K562 (cell line): ENCODE data around the gene CCDC27. TPM values are rescaled to one million over a fixed set of nuclear protein-coding genes. Genes with fewer than 3 reads are reported as not detected.

Experiments used
- ARHGAP35 ChIP-seq: fragments of 450-650 bp; IDR thresholded peaks from 2 replicates; pipeline ENCODE4 v1.6.1; 2018; ENCODE audit not compliant: partially characterized antibody
- ARID3A ChIP-seq: IDR thresholded peaks from 2 replicates; pipeline ENCODE4 v1.6.1; 2012; ENCODE audit warnings: low read depth, low read length, improper control_type of control experiment, borderline replicate concordance
- BCOR ChIP-seq: fragments of 450-650 bp; IDR thresholded peaks from 2 replicates; pipeline ENCODE4 v1.6.1; 2016
- BHLHE40 ChIP-seq: IDR thresholded peaks from 2 replicates; pipeline ENCODE4 v1.6.1; 2011; ENCODE audit warnings: low read length, improper control_type of control experiment
- CBX3 ChIP-seq, 2 experiments: IDR thresholded peaks; 1 replicate in 1 of 2; 2 replicates in 1 of 2; pipeline ENCODE4 v1.6.1; 2012; ENCODE audit warnings: inconsistent platforms in 2 of 2, low read length in 2 of 2, borderline replicate concordance in 1 of 2, control low read depth in 1 of 2
- DLX4 ChIP-seq: fragments of 250-450 bp; sonication (Bioruptor Pico); IDR thresholded peaks from 2 replicates; pipeline ENCODE4 v1.6.1; 2021; ENCODE audit warnings: mild to moderate bottlenecking
- DNMT1 ChIP-seq: fragments of 450-650 bp; IDR thresholded peaks from 2 replicates; pipeline ENCODE4 v1.6.1; 2016; ENCODE audit warnings: antibody characterized with exemption, mild to moderate bottlenecking
- EZH2 ChIP-seq: IDR thresholded peaks from 2 replicates; pipeline ENCODE4 v1.6.1; 2012; ENCODE audit warnings: low read depth, mild to moderate bottlenecking, inconsistent platforms, low read length, borderline replicate concordance
- FIP1L1 ChIP-seq: fragments of 200-400 bp; formaldehyde crosslinking; IDR thresholded peaks from 2 replicates; pipeline ENCODE4 v1.6.1; 2018; ENCODE audit warnings: mild to moderate bottlenecking, low read depth, low read length; ENCODE audit not compliant: poor library complexity, severe bottlenecking
- HMG20B ChIP-seq: fragments of 250-450 bp; sonication (Bioruptor Pico); IDR thresholded peaks from 2 replicates; pipeline ENCODE4 v1.5.0; 2021; ENCODE audit warnings: mild to moderate bottlenecking
- IRF2 ChIP-seq: sonication (generic); formaldehyde crosslinking; IDR thresholded peaks from 2 replicates; pipeline ENCODE4 v1.8.1; 2022; ENCODE audit warnings: mild to moderate bottlenecking, missing genetic modification reagents
- KDM4B ChIP-seq, 2 experiments: fragments of 450-650 bp in 1 of 2; sonication (generic) in 1 of 2; IDR thresholded peaks; 2 replicates each; pipeline ENCODE4 v1.6.1; 2016 to 2017; ENCODE audit warnings: borderline replicate concordance in 2 of 2, antibody characterized with exemption in 1 of 2, low read depth in 1 of 2, mild to moderate bottlenecking in 1 of 2
- MTA1 ChIP-seq: fragments of 450-650 bp; IDR thresholded peaks from 2 replicates; pipeline ENCODE4 v1.6.1; 2017; ENCODE audit warnings: borderline replicate concordance
- NR2C2 ChIP-seq, 2 experiments: fragments of 200-800 bp in 1 of 2; sonication (Bioruptor generic) in 1 of 2; sonication (generic) in 1 of 2; formaldehyde crosslinking in 1 of 2; IDR thresholded peaks; 2 replicates each; pipeline versions ENCODE4 v1.6.1 to v1.8.0; 2016 to 2022; ENCODE audit warnings: mild to moderate bottlenecking in 1 of 2, missing compliant biosample characterization in 1 of 2, missing genetic modification characterization in 1 of 2, missing genetic modification reagents in 1 of 2
- PHF20 ChIP-seq: fragments of 450-650 bp; IDR thresholded peaks from 2 replicates; pipeline ENCODE4 v1.6.1; 2018; ENCODE audit not compliant: partially characterized antibody
- PHF21A ChIP-seq: fragments of 450-650 bp; IDR thresholded peaks from 2 replicates; pipeline ENCODE4 v1.6.1; 2017; ENCODE audit warnings: low read depth, borderline replicate concordance
- SMARCE1 ChIP-seq: fragments of 450-650 bp; IDR thresholded peaks from 2 replicates; pipeline ENCODE4 v1.7.1; 2016; ENCODE audit warnings: mild to moderate bottlenecking
- SPI1 ChIP-seq: IDR thresholded peaks from 2 replicates; pipeline ENCODE4 v1.6.1; 2011; ENCODE audit warnings: low read depth, low read length, control low read depth, borderline replicate concordance
- SUPT5H ChIP-seq: fragments of 450-650 bp; IDR thresholded peaks from 2 replicates; pipeline ENCODE4 v1.6.1; 2016
- TCF7 ChIP-seq: sonication (generic); IDR thresholded peaks from 2 replicates; pipeline ENCODE4 v1.6.1; 2016; ENCODE audit warnings: antibody characterized with exemption, borderline replicate concordance
- YY1 ChIP-seq, 3 experiments: IDR thresholded peaks; 2 replicates each; pipeline ENCODE4 v1.6.1; 2011; ENCODE audit warnings: low read length in 2 of 3, mild to moderate bottlenecking in 2 of 3, moderate library complexity in 2 of 3, borderline replicate concordance in 1 of 3, control low read depth in 1 of 3, low read depth in 1 of 3; ENCODE audit not compliant: insufficient read depth in 3 of 3, insufficient replicate concordance in 2 of 3, control insufficient read depth in 1 of 3, insufficient read length in 1 of 3; ENCODE audit errors: extremely low read depth in 1 of 3
- ZNF507 ChIP-seq: conservative IDR thresholded peaks from 2 replicates; pipeline ENCODE4 v1.6.1; 2017; ENCODE audit warnings: missing genetic modification characterization, missing compliant biosample characterization
- ZNF586 ChIP-seq: fragments of 450-650 bp; formaldehyde crosslinking; conservative IDR thresholded peaks from 2 replicates; pipeline ENCODE4 v1.4.0; 2020; ENCODE audit warnings: mild to moderate bottlenecking, moderate library complexity
- ZNF639 ChIP-seq, 2 experiments: fragments of 200-800 bp in 1 of 2; sonication (Bioruptor generic) in 1 of 2; sonication (generic) in 1 of 2; formaldehyde crosslinking in 1 of 2; IDR thresholded peaks in 1 of 2; conservative IDR thresholded peaks in 1 of 2; 2 replicates each; pipeline versions ENCODE4 v1.5.0 to v1.6.1; 2016 to 2020; ENCODE audit warnings: missing compliant biosample characterization in 1 of 2, missing genetic modification characterization in 1 of 2, missing genetic modification reagents in 1 of 2
- ZNF644 ChIP-seq: fragments of 200-800 bp; sonication (Bioruptor generic); IDR thresholded peaks from 2 replicates; pipeline ENCODE4 v1.6.1; 2016; ENCODE audit warnings: low read depth, missing genetic modification characterization, missing compliant biosample characterization
- ZNF785 ChIP-seq: fragments of 250-450 bp; sonication (Bioruptor Pico); IDR thresholded peaks from 2 replicates; pipeline ENCODE4 v1.4.0; 2020; ENCODE audit warnings: mild to moderate bottlenecking
- polyA plus RNA-seq, 8 experiments: library from polyadenylated mRNA; depleted of rRNA in 4 of 8; stranded (reverse) in 5 of 8; unstranded in 3 of 8; fragments of >200 nt; fragmentation: Nextera tagmentation in 2 of 8; fragmentation: Illumina TruSeq in 1 of 8; extraction: Ambion mirVana in 2 of 8; extraction: Trizol in 1 of 8; gene quantifications; 2 replicates each; pipeline versions ENCODE4 v1.2.1 to v1.2.3, GENCODE V29; 2011 to 2014; ENCODE audit warnings: inconsistent platforms in 1 of 8, missing spikeins in 1 of 8
- total RNA-seq, 7 experiments: library from RNA; depleted of rRNA in 6 of 7; stranded (reverse); fragments of >200 nt in 6 of 7; fragmentation: Illumina TruSeq in 2 of 7; extraction: Trizol in 2 of 7; gene quantifications; 2 replicates each; pipeline versions ENCODE4 v1.2.1 to v1.2.3, GENCODE V29; 2011 to 2021; ENCODE audit warnings: low replicate concordance in 1 of 7

Gene CCDC27
- total and polyA plus RNA-seq, 9 of the 15 experiments (the other 6 are each of a cell fraction or from before 2014, with no cell fraction given) = 0.01 to 0.04 TPM; not detected in 7

- TF ChIP-seq SUPT5H (peak; percentile 75), EZH2 (no peak), ZNF586 (CRISPR knock-in tag) (no peak), BHLHE40 (peak; percentile 66), ZNF785 (CRISPR knock-in tag) (no peak), ARHGAP35 (no peak), PHF20 (peak; percentile 75), DLX4 (CRISPR knock-in tag) (no peak), TCF7 (no peak), FIP1L1 (peak; percentile 45), ZNF639 (CRISPR knock-in tag; conservative IDR thresholded peaks at IDR 0.05 in 1 of 2, IDR thresholded peaks at IDR 0.05 in 1 of 2) (no peak), KDM4B (IDR thresholded peaks at IDR 0.05; ENCODE audit: borderline replicate concordance in 2 of 2, low read depth in 1 of 2) (no peak; a peak in 1 of 4 replicates), DNMT1 (no peak), SPI1 (no peak), PHF21A (no peak), ZNF507 (tag) (no peak), YY1 (IDR thresholded peaks at IDR 0.05; ENCODE audit: borderline replicate concordance in 1 of 3, control insufficient read depth in 1 of 3, extremely low read depth in 1 of 3, insufficient read depth in 3 of 3, insufficient read length in 1 of 3, insufficient replicate concordance in 2 of 3, low read depth in 1 of 3, low read length in 2 of 3) (no peak), MTA1 (no peak), CBX3 (IDR thresholded peaks at IDR 0.05; ENCODE audit: borderline replicate concordance in 1 of 2, low read length in 2 of 2) (no peak), HMG20B (no peak), BCOR (no peak), IRF2 (CRISPR knock-in tag) (no peak), ARID3A (no peak), NR2C2 (CRISPR knock-in tag; IDR thresholded peaks at IDR 0.05) (no peak), NR2C2 (tag; IDR thresholded peaks at IDR 0.05) (0 out of 2 replicates have a peak, but pooled peaks have one; percentile 1), SMARCE1 (no peak), ZNF644 (tag) (no peak)
These were observed 19.9 kb downstream of the CCDC27 start (continued) for GRCh38 chr1:3772027-3772714.
